CD4-positive, alpha-beta T cell treated with Interleukin-4 for 4 hours (primary cell): Measurements from ENCODE around the gene KRT6B.
"Not testable (repeated sequence)": the region's sequence is repeated elsewhere in the genome, so short reads cannot be mapped to it uniquely, and the experiment has no call there.

Experiments
- DNase-seq: peaks from one replicate; pipeline ENCODE4 v3.0.0-alpha.2; 2020

The KRT6B gene

GRCh38 chr12:52452101-52452500, at the start of gene KRT6B:
KRT6B (minus strand) TSS chr12:52452146; CDS start chr12:52452078, 68 bp downstream.
- DNase-seq, result no peak

- no peak for DNase-seq
Measured at GRCh38 chr12:52501490-52501889, 49.5 kb upstream of the KRT6B start.

- not testable (repeated sequence) for DNase-seq
Measured at GRCh38 chr12:52500574-52500973, 48.6 kb upstream of the KRT6B start.

- no peak for DNase-seq
Measured at GRCh38 chr12:52499806-52500560, 48.0 kb upstream of the KRT6B start.

GRCh38 chr12:52498946-52499345, 47.0 kb upstream of the KRT6B start:
- no peak for DNase-seq

GRCh38 chr12:52497975-52498374, 46.0 kb upstream of the KRT6B start:
- no peak for DNase-seq

- DNase-seq, result no peak
Measured at GRCh38 chr12:52496590-52497071, 44.7 kb upstream of the KRT6B start.

- DNase-seq, result no peak
Measured at GRCh38 chr12:52496054-52496453, 44.1 kb upstream of the KRT6B start.

GRCh38 chr12:52495389-52495788, 43.4 kb upstream of the KRT6B start:
- DNase-seq, result no peak

- no peak for DNase-seq
Measured at GRCh38 chr12:52494518-52494917, 42.6 kb upstream of the KRT6B start.

- no peak for DNase-seq
Measured at GRCh38 chr12:52494100-52494499, 42.2 kb upstream of the KRT6B start.

- no peak for DNase-seq
Measured at GRCh38 chr12:52493172-52493571, 41.2 kb upstream of the KRT6B start, which contains the start of gene KRT6A. KRT6A (minus strand) TSS chr12:52493257; CDS start chr12:52493188, 69 bp downstream.

- not testable (repeated sequence) for DNase-seq
Measured at GRCh38 chr12:52492405-52492804, 40.5 kb upstream of the KRT6B start.

GRCh38 chr12:52491495-52491894, 39.5 kb upstream of the KRT6B start:
- not testable (repeated sequence) for DNase-seq

GRCh38 chr12:52488736-52489135, 36.8 kb upstream of the KRT6B start:
- no peak for DNase-seq

GRCh38 chr12:52487744-52488443, 35.9 kb upstream of the KRT6B start:
- DNase-seq, result not testable (repeated sequence)

GRCh38 chr12:52487211-52487610, 35.3 kb upstream of the KRT6B start:
- no peak for DNase-seq

- DNase-seq, result no peak
Measured at GRCh38 chr12:52486166-52487105, 34.5 kb upstream of the KRT6B start.

- DNase-seq, result no peak
Measured at GRCh38 chr12:52480073-52480472, 28.1 kb upstream of the KRT6B start.

- DNase-seq, result no peak
Measured at GRCh38 chr12:52477651-52478050, 25.7 kb upstream of the KRT6B start.

- DNase-seq, result no peak
Measured at GRCh38 chr12:52474212-52474611, 22.3 kb upstream of the KRT6B start.

GRCh38 chr12:52473768-52474167, 21.8 kb upstream of the KRT6B start, which contains the start of gene KRT6C:
KRT6C (minus strand) TSS chr12:52473805; CDS start chr12:52473737, 68 bp downstream.
- no peak for DNase-seq

GRCh38 chr12:52469853-52470252, 17.9 kb upstream of the KRT6B start:
- DNase-seq, result no peak
